Esophagus squamous epithelium (tissue), 5 donors: ENCODE data around the gene OPCML. TPM values are rescaled to one million over a fixed set of nuclear protein-coding genes. Genes with fewer than 3 reads are reported as not detected.

Experiments used
- DNase-seq: peaks from one replicate; lab custom pipeline; 2025; lab: John Stamatoyannopoulos, UW
- H3K27ac ChIP-seq, 4 donors: fragments of 200-600 bp; sonication (generic); one replicate each; pipeline ENCODE4 v1.5.1; 2016 to 2019; ENCODE audit warnings: mild to moderate bottlenecking in 1 of 4
- H3K27me3 ChIP-seq, 4 donors: fragments of 200-600 bp; sonication (generic); 1 replicate in 3 of 4; 2 replicates in 1 of 4; pipeline versions ENCODE4 v1.5.1 to v1.6.0; 2017 to 2021; ENCODE audit warnings: antibody characterized with exemption in 1 of 4
- H3K36me3 ChIP-seq, 3 donors: fragments of 200-600 bp; sonication (generic); one replicate each; pipeline ENCODE4 v1.5.1; 2016 to 2019
- H3K4me1 ChIP-seq, 3 donors: fragments of 200-600 bp; sonication (generic); one replicate each; pipeline ENCODE4 v1.5.1; 2017 to 2019
- H3K4me3 ChIP-seq, 4 donors: fragments of 200-600 bp; sonication (generic); 1 replicate in 3 of 4; 2 replicates in 1 of 4; pipeline ENCODE4 v1.5.1; 2016 to 2019; ENCODE audit warnings: mild to moderate bottlenecking in 2 of 4, moderate library complexity in 1 of 4
- H3K9me3 ChIP-seq, 3 donors: fragments of 200-600 bp; sonication (generic); one replicate each; pipeline ENCODE4 v1.5.1; 2016 to 2019
- POLR2A ChIP-seq, 4 donors: fragments of 450-650 bp; IDR thresholded peaks; one replicate each; pipeline ENCODE4 v1.6.1; 2017; ENCODE audit warnings: antibody characterized with exemption in 4 of 4, mild to moderate bottlenecking in 4 of 4, moderate library complexity in 3 of 4
- WGBS, 2 donors: methylation state at CpG; one replicate each; pipeline ENCODE4 v1.1.5; 2018; 5-methylcytosine and 5-hydroxymethylcytosine counted together
- intact Hi-C: fragments of 100-400 bp; cut with DNase I; formaldehyde crosslinking; loops from one replicate; pipeline ENCODE4 v1.15.0; 2022
- total RNA-seq, 4 donors: library from RNA; depleted of rRNA; stranded (reverse); fragments of >200 nt; gene quantifications; one replicate each; pipeline ENCODE4 v1.1.0, GENCODE V29; 2016
- TF ChIP-seq, protein P1 (sequence below), 6 experiments: fragments of 450-650 bp in 4 of 6; fragments of 200-600 bp in 2 of 6; sonication (generic) in 2 of 6; IDR thresholded peaks; one replicate each; pipeline ENCODE4 v1.5.1; 2016 to 2019; ENCODE audit warnings: antibody characterized with exemption in 6 of 6, mild to moderate bottlenecking in 4 of 6, moderate library complexity in 4 of 6
- donor health status: DM: yes; HTN: yes; CAD: no.

OPCML gene
- total RNA-seq, 4 donors from 2014 or later: under 0.01 TPM; not detected in 3

GRCh38 chr11:132977746-132978145, 554.6 kb downstream of the OPCML start:
- Histone ChIP-seq H3K27ac (no peak overlapping the region), H3K4me3 (no peak overlapping the region), H3K4me1 (no peaks in the 10 kb centered on the region), H3K36me3 (no peaks in the 10 kb centered on the region), H3K9me3 (no peaks in the 10 kb centered on the region), H3K27me3 (no peaks in the 10 kb centered on the region)
- TF ChIP-seq POLR2A (IDR thresholded peaks at IDR 0.05): no peak
- TF ChIP-seq, protein P1, sequence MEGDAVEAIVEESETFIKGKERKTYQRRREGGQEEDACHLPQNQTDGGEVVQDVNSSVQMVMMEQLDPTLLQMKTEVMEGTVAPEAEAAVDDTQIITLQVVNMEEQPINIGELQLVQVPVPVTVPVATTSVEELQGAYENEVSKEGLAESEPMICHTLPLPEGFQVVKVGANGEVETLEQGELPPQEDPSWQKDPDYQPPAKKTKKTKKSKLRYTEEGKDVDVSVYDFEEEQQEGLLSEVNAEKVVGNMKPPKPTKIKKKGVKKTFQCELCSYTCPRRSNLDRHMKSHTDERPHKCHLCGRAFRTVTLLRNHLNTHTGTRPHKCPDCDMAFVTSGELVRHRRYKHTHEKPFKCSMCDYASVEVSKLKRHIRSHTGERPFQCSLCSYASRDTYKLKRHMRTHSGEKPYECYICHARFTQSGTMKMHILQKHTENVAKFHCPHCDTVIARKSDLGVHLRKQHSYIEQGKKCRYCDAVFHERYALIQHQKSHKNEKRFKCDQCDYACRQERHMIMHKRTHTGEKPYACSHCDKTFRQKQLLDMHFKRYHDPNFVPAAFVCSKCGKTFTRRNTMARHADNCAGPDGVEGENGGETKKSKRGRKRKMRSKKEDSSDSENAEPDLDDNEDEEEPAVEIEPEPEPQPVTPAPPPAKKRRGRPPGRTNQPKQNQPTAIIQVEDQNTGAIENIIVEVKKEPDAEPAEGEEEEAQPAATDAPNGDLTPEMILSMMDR (IDR thresholded peaks at IDR 0.05): no peak
- intact Hi-C loops: no loop called here
- DNase-seq: no peak
- 81 to 83% methylated on average over 4 of the region's 4 CpGs for WGBS, 2 donors

GRCh38 chr11:132977241-132977640, 555.1 kb downstream of the OPCML start:
- Histone ChIP-seq H3K9me3 (no peaks in the 10 kb centered on the region), H3K4me3 (no peak overlapping the region), H3K27me3 (no peaks in the 10 kb centered on the region), H3K4me1 (no peaks in the 10 kb centered on the region), H3K27ac (no peak overlapping the region), H3K36me3 (no peaks in the 10 kb centered on the region)
- DNase-seq: no peak
- WGBS, 2 donors: 93 to 96% methylated on average over 2 of the region's 2 CpGs
- TF ChIP-seq POLR2A (IDR thresholded peaks at IDR 0.05): no peak
- TF ChIP-seq, protein P1 (IDR thresholded peaks at IDR 0.05): no peak
- intact Hi-C loops: no loop called here

DNA sequence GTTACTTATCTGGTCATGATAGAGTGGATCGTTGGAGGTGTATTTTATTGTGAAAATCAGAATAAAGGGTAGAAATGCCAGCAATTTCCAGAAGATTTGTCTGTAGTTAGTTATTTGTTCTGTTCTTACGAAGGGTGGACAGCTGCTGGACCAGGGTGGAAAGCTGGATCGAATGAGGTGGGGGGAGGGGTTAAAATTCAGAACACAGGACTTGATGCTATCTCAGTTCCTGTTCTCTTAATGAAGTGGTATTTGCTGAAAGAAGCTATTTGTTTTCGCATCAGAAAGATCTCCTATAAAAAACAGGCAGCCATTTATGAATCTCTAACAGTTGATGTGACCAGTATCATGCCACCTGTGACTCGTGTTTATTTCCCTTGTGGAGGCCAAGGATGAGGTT, 556.2 kb downstream of the OPCML start:
- Histone ChIP-seq H3K4me3 (no peak overlapping the region), H3K4me1 (no peaks in the 10 kb centered on the region), H3K27ac (no peak overlapping the region), H3K9me3 (no peaks in the 10 kb centered on the region), H3K36me3 (no peaks in the 10 kb centered on the region), H3K27me3 (no peaks in the 10 kb centered on the region)
- TF ChIP-seq, protein P1 (IDR thresholded peaks at IDR 0.05): no peak
- no peak for TF ChIP-seq POLR2A (IDR thresholded peaks at IDR 0.05)
- no peak for DNase-seq
- 68% methylated on average over 5 of the region's 5 CpGs for WGBS, 2 donors
- intact Hi-C loops: no loop called here

- intact Hi-C loops: no loop called here
- H3K36me3 ChIP-seq: no peaks in the 10 kb centered on the region
- no peak overlapping the region for H3K4me3 ChIP-seq
- no peak for DNase-seq
- H3K27ac ChIP-seq: no peak overlapping the region
- no peaks in the 10 kb centered on the region for H3K9me3 ChIP-seq
- TF ChIP-seq, protein P1 (IDR thresholded peaks at IDR 0.05): no peak
- no peak for TF ChIP-seq POLR2A (IDR thresholded peaks at IDR 0.05)
- no peaks in the 10 kb centered on the region for H3K4me1 ChIP-seq
- 46 to 55% methylated on average over 6 of the region's 6 CpGs for WGBS, 2 donors
- no peaks in the 10 kb centered on the region for H3K27me3 ChIP-seq
Measured at GRCh38 chr11:132973686-132974085, 558.6 kb downstream of the OPCML start.

DNA sequence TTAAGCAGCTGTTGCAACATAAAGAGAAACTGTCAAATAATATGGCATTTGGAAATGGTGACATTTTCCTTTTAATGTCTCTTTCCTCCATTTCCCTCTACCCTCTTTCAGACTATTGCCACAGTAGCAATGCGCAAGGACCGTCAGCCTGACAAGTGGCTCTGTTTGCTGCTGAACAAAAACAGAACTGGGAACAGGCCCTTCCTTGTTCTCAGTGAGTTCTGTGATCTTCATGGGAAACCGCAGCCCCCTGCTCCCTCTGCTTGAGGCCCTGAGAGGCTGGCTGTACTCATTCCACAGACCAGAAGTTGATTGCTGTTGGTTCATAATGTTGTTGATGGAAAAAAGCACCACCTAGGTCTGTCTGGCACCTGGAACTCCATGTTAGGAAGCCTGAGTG, 559.7 kb downstream of the OPCML start:
- Histone ChIP-seq H3K9me3 (no peaks in the 10 kb centered on the region), H3K36me3 (no peaks in the 10 kb centered on the region), H3K4me3 (no peak overlapping the region), H3K4me1 (no peaks in the 10 kb centered on the region), H3K27ac (no peak overlapping the region), H3K27me3 (no peaks in the 10 kb centered on the region)
- intact Hi-C loops: no loop called here
- WGBS, 2 donors: 83 to 84% methylated on average over 2 to 3 of the region's 3 CpGs
- no peak for TF ChIP-seq POLR2A (IDR thresholded peaks at IDR 0.05)
- TF ChIP-seq, protein P1 (IDR thresholded peaks at IDR 0.05): no peak
- DNase-seq: no peak
